SK-N-SH treated with all-trans-retinoic acid at 6 μM for 48 hours (cell line): Measurements from ENCODE around the gene PSAPL1.

Experiments used
- ARNTL ChIP-seq: fragments of 450-650 bp; formaldehyde crosslinking; IDR thresholded peaks from 2 replicates; pipeline ENCODE4 v1.5.0; 2020; ENCODE audit warnings: low read depth, mild to moderate bottlenecking, moderate library complexity, borderline replicate concordance
- CREB5 ChIP-seq: fragments of 250-450 bp; sonication (Bioruptor Pico); IDR thresholded peaks from 2 replicates; pipeline ENCODE4 v1.5.1; 2020; ENCODE audit warnings: low read depth, mild to moderate bottlenecking, moderate library complexity
- CSRNP3 ChIP-seq: fragments of 250-450 bp; sonication (Bioruptor Pico); IDR thresholded peaks from 2 replicates; pipeline ENCODE4 v1.5.1; 2021; ENCODE audit warnings: mild to moderate bottlenecking, moderate library complexity
- ESRRG ChIP-seq: fragments of 250-450 bp; sonication (Bioruptor Pico); IDR thresholded peaks from 2 replicates; pipeline ENCODE4 v1.6.1; 2021; ENCODE audit warnings: mild to moderate bottlenecking
- POU6F1 ChIP-seq: fragments of 250-450 bp; sonication (Bioruptor Pico); IDR thresholded peaks from 2 replicates; pipeline ENCODE4 v1.8.0; 2021; ENCODE audit warnings: low read depth, mild to moderate bottlenecking, moderate library complexity, borderline replicate concordance
- RARB ChIP-seq: fragments of 250-450 bp; sonication (Bioruptor Pico); IDR thresholded peaks from 2 replicates; pipeline ENCODE4 v1.8.0; 2021; ENCODE audit warnings: mild to moderate bottlenecking, moderate library complexity
- SNAI2 ChIP-seq: fragments of 250-450 bp; sonication (Bioruptor Pico); IDR thresholded peaks from 2 replicates; pipeline ENCODE4 v1.5.0; 2020; ENCODE audit warnings: mild to moderate bottlenecking, moderate library complexity
- TCF4 ChIP-seq: fragments of 250-450 bp; sonication (Bioruptor Pico); IDR thresholded peaks from 2 replicates; pipeline ENCODE4 v1.8.0; 2021; ENCODE audit warnings: mild to moderate bottlenecking, moderate library complexity, borderline replicate concordance
- TOX ChIP-seq: fragments of 250-450 bp; sonication (Bioruptor Pico); IDR thresholded peaks from 2 replicates; pipeline ENCODE4 v1.8.0; 2021; ENCODE audit warnings: mild to moderate bottlenecking, moderate library complexity, borderline replicate concordance
- TSHZ2 ChIP-seq: fragments of 250-450 bp; sonication (Bioruptor Pico); IDR thresholded peaks from 2 replicates; pipeline ENCODE4 v1.5.0; 2020; ENCODE audit warnings: mild to moderate bottlenecking, moderate library complexity
- ZFP3 ChIP-seq: fragments of 250-450 bp; sonication (Bioruptor Pico); IDR thresholded peaks from 2 replicates; pipeline ENCODE4 v1.5.0; 2020; ENCODE audit warnings: mild to moderate bottlenecking, moderate library complexity
- ZFP30 ChIP-seq: fragments of 450-650 bp; formaldehyde crosslinking; IDR thresholded peaks from 2 replicates; pipeline ENCODE4 v1.5.0; 2022; ENCODE audit warnings: mild to moderate bottlenecking, moderate library complexity
- ZNF565 ChIP-seq: fragments of 450-650 bp; formaldehyde crosslinking; conservative IDR thresholded peaks from 2 replicates; pipeline ENCODE4 v1.5.0; 2020; ENCODE audit warnings: low read depth, mild to moderate bottlenecking, moderate library complexity
- ZNF70 ChIP-seq: fragments of 450-650 bp; formaldehyde crosslinking; IDR thresholded peaks from 2 replicates; pipeline ENCODE4 v1.5.0; 2020; ENCODE audit warnings: mild to moderate bottlenecking, moderate library complexity

GRCh38 chr4:7473081-7473480, 38.4 kb upstream of the PSAPL1 start:
- TF ChIP-seq ESRRG (no peak), TOX (CRISPR knock-in tag) (no peak), CSRNP3 (CRISPR knock-in tag) (no peak), SNAI2 (no peak), ZFP30 (CRISPR knock-in tag) (no peak), TCF4 (CRISPR knock-in tag) (no peak), ZFP3 (CRISPR knock-in tag) (no peak), ZNF70 (CRISPR knock-in tag) (no peak), ARNTL (no peak), TSHZ2 (CRISPR knock-in tag) (no peak), CREB5 (CRISPR knock-in tag) (no peak), POU6F1 (no peak), RARB (no peak), ZNF565 (CRISPR knock-in tag) (no peak)
